Measurements from ENCODE around the gene TOX3. TPM values are rescaled to one million over a fixed set of nuclear protein-coding genes. Genes with fewer than 3 reads are reported as not detected.
A peak's percentile ranks its signal among the peaks of the same experiment; 100 is the strongest.

TOX3 gene
- total and polyA plus RNA-seq, 2 of the 13 experiments (the other 11 are each of a cell fraction or from before 2014, with no cell fraction given), result 14.5 to 98.6 TPM

DNA sequence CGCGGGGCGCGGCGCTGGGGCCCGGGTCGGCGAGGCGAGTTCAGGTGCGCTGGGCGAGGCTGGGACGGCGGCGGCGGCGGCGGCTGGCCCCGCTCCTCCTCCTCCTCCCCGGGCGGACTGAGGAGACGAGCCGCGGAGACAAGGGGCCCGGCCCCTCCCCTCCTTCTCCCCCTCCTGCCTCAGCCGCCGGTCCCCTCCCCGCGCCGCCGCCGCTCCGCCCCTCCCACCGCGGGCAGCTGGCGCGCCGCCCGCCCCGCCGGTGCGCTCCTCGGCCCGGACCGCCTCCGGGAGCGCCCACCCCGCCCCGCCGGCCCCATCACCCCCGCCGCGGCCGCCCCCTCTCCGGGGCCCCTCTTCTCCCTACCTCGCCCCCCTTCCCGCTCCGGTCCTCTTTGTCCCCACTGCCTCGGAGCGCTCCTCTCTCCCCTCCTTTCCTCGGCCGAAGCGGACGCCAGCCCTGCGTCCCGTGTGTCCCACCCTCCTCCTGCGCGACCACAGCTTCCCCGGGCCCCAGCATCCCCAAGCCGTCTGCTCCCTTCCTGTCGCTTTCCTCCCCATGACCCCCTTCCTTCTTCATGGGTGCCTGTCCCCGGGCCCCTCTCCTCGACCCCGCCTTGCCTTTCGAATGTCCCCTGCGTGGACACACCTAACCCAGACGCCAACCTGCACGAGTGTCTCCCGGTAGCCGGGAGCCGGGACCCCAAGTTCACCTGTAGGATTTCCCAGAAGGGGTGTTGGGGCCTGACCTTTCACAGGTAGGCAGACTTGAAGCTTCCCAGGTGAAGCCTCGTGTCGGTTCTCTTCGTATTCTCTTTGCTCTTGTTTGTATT is at the start of gene TOX3 (continued):
- no peak for TF ChIP-seq FOXP4 (CRISPR knock-in tag; IDR thresholded peaks at IDR 0.05)
- TF ChIP-seq MYC (CRISPR knock-in tag; IDR thresholded peaks at IDR 0.05; ENCODE audit: borderline replicate concordance), result 0 out of 2 replicates have a peak, but pooled peaks have one; percentile 14
- TF ChIP-seq, protein P1, sequence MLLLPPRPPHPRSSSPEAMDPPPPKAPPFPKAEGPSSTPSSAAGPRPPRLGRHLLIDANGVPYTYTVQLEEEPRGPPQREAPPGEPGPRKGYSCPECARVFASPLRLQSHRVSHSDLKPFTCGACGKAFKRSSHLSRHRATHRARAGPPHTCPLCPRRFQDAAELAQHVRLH (CRISPR knock-in tag; IDR thresholded peaks at IDR 0.05; ENCODE audit: borderline replicate concordance, low read depth), result 0 out of 2 replicates have a peak, but pooled peaks have one; percentile 49
- 0 out of 4 replicates have a peak, but pooled peaks of 1 of the 2 experiments have one; percentile 35 for TF ChIP-seq ATF4 (CRISPR knock-in tag; IDR thresholded peaks at IDR 0.05)
- TF ChIP-seq ZNF816 (CRISPR knock-in tag; IDR thresholded peaks at IDR 0.05; ENCODE audit: borderline replicate concordance), result 0 out of 2 replicates have a peak, but pooled peaks have one; percentile 63
- TF ChIP-seq, protein P2, sequence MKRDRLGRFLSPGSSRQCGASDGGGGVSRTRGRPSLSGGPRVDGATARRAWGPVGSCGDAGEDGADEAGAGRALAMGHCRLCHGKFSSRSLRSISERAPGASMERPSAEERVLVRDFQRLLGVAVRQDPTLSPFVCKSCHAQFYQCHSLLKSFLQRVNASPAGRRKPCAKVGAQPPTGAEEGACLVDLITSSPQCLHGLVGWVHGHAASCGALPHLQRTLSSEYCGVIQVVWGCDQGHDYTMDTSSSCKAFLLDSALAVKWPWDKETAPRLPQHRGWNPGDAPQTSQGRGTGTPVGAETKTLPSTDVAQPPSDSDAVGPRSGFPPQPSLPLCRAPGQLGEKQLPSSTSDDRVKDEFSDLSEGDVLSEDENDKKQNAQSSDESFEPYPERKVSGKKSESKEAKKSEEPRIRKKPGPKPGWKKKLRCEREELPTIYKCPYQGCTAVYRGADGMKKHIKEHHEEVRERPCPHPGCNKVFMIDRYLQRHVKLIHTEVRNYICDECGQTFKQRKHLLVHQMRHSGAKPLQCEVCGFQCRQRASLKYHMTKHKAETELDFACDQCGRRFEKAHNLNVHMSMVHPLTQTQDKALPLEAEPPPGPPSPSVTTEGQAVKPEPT (CRISPR knock-in tag; IDR thresholded peaks at IDR 0.05; ENCODE audit: low read depth), result peak; percentile 16; the same call in 1 of the 2 replicates
- peak; percentile 47; the same call in 1 of the 2 replicates for TF ChIP-seq ZBTB7A (CRISPR knock-in tag; IDR thresholded peaks at IDR 0.05)
- TF ChIP-seq ZNF7 (CRISPR knock-in tag; IDR thresholded peaks at IDR 0.05), result no peak
- TF ChIP-seq PCBP1 (IDR thresholded peaks at IDR 0.05; ENCODE audit: borderline replicate concordance, low read depth, low read length), result peak; percentile 89; the same call in 1 of the 2 replicates
- TF ChIP-seq, protein P3, sequence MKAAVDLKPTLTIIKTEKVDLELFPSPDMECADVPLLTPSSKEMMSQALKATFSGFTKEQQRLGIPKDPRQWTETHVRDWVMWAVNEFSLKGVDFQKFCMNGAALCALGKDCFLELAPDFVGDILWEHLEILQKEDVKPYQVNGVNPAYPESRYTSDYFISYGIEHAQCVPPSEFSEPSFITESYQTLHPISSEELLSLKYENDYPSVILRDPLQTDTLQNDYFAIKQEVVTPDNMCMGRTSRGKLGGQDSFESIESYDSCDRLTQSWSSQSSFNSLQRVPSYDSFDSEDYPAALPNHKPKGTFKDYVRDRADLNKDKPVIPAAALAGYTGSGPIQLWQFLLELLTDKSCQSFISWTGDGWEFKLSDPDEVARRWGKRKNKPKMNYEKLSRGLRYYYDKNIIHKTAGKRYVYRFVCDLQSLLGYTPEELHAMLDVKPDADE (CRISPR knock-in tag; IDR thresholded peaks at IDR 0.05), result peak; percentile 66; the same call in 1 of the 2 replicates
- TF ChIP-seq ZEB1 (IDR thresholded peaks at IDR 0.05; ENCODE audit: insufficient replicate concordance, low read depth), result peak; percentile 83
- peak; percentile 50; the same call in 1 of the 2 replicates for TF ChIP-seq ISL2 (CRISPR knock-in tag; IDR thresholded peaks at IDR 0.05)
- TF ChIP-seq, protein P4, sequence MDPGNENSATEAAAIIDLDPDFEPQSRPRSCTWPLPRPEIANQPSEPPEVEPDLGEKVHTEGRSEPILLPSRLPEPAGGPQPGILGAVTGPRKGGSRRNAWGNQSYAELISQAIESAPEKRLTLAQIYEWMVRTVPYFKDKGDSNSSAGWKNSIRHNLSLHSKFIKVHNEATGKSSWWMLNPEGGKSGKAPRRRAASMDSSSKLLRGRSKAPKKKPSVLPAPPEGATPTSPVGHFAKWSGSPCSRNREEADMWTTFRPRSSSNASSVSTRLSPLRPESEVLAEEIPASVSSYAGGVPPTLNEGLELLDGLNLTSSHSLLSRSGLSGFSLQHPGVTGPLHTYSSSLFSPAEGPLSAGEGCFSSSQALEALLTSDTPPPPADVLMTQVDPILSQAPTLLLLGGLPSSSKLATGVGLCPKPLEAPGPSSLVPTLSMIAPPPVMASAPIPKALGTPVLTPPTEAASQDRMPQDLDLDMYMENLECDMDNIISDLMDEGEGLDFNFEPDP (CRISPR knock-in tag; conservative IDR thresholded peaks at IDR 0.05), result 0 out of 2 replicates have a peak, but pooled peaks have one; percentile 68
- TF ChIP-seq, protein P5, sequence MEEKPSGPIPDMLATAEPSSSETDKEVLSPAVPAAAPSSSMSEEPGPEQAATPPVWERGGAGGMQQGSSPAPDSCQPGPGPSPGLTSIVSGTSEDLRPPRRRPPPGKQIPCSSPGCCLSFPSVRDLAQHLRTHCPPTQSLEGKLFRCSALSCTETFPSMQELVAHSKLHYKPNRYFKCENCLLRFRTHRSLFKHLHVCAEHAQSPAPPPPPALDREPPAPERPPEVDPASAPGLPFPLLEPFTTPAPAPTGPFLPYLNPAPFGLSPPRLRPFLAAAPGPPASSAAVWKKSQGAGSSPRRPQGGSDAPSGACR (CRISPR knock-in tag; IDR thresholded peaks at IDR 0.05), result peak; percentile 56; the same call in 1 of the 2 replicates
- TF ChIP-seq PHF20 (CRISPR knock-in tag; IDR thresholded peaks at IDR 0.05), result 0 out of 2 replicates have a peak, but pooled peaks have one; percentile 18
- peak; percentile 64 for TF ChIP-seq HDAC1 (CRISPR knock-in tag; IDR thresholded peaks at IDR 0.05)
- TF ChIP-seq ARNT2 (CRISPR knock-in tag; IDR thresholded peaks at IDR 0.05; ENCODE audit: low read depth), result 0 out of 2 replicates have a peak, but pooled peaks have one; percentile 23
